Activated T-helper 2 cell treated with anti-CD3 and anti-CD28 coated beads, Interferon-gamma antibody, Interleukin-2, Interleukin-4, amounts not matched to agents 10 μg/mL and 5 μg/mL and 100 μg/mL, durations not matched to agents 14 hours and 24 hours and 36 hours (primary cell): ENCODE results near the gene EFHC2. TPM values are rescaled to one million over a fixed set of nuclear protein-coding genes. Genes with fewer than 3 reads are reported as not detected.

Source experiments
- DNase-seq: peaks from one replicate; pipeline ENCODE4 v3.0.0; 2021; ENCODE audit warnings: low spot score
- H3K27ac Mint-ChIP-seq: one replicate; pipeline ENCODE4 v1.8.0; 2021; ENCODE audit warnings: mixed read lengths
- H3K27me3 Mint-ChIP-seq: one replicate; pipeline ENCODE4 v1.8.0; 2021; ENCODE audit warnings: low read depth, mixed read lengths
- H3K36me3 Mint-ChIP-seq: one replicate; pipeline ENCODE4 v1.8.0; 2021; ENCODE audit warnings: low read depth, mixed read lengths
- H3K4me1 Mint-ChIP-seq: one replicate; pipeline ENCODE4 v1.8.0; 2021; ENCODE audit warnings: low read depth, mixed read lengths
- H3K4me3 Mint-ChIP-seq: one replicate; pipeline ENCODE4 v1.8.0; 2021; ENCODE audit warnings: low read depth, mild to moderate bottlenecking, moderate library complexity, mixed read lengths
- H3K9me3 Mint-ChIP-seq: one replicate; pipeline ENCODE4 v1.8.0; 2021; ENCODE audit warnings: mixed read lengths
- intact Hi-C: fragments of 100-400 bp; cut with micrococcal nuclease; formaldehyde crosslinking; loops from one replicate; pipeline ENCODE4 v1.15.1; 2023
- total RNA-seq: library from RNA; stranded (reverse); gene quantifications from 2 replicates; pipeline ENCODE4 v1.2.3, GENCODE V29; 2022

EFHC2 gene
- total RNA-seq, 1 donor from 2014 or later = not detected

DNA sequence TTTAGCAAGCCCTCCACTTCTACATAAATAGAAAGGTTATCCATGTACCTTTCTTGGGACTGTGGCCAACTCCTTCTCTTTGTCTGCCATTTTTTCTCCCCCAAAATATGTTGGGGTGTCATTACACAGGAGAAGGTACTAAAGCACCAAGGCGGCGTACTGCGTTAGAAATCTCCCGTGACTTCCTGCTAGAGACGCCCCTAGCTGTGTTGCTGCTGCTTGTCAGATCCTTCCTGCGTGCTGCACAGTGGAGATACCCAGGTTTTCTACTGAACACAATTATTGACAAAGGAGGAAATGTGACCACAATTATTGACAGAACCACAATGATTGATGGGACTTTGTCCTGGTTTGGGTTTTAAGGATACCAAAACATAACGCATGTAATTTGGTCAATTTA is 97.7 kb downstream of the EFHC2 start:
- DNase-seq = no peak
- intact Hi-C loops = loop anchor here (10.0 kb wide), 1 partner anchor 411 kb away; no protein-coding TSS in a partner anchor
- Mint-ChIP-seq H3K4me3 (no peak overlapping the region), H3K27ac (no peak overlapping the region), H3K36me3 (no peaks in the 10 kb centered on the region), H3K4me1 (peaks cover 1% of the 10 kb centered on the region), H3K27me3 (peaks cover 3% of the 10 kb centered on the region), H3K9me3 (no peaks in the 10 kb centered on the region)

DNA sequence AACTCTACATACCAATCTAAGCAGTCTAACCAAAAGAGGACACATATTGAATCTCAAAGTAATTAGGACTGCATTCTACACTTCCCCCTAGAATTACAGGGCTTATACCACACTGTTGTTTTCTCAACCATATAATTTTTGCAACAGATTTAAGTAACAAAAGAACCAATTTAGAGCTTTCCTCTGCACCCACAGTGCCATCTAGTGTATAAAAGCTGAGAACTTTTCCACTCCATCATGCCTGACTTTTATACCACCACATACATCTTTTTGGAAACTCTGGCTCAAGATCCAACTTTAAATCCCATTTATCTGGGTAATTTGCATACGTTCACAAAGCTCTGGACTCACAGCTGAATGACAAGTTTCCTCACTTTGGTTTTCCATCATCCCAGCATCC is 99.5 kb downstream of the EFHC2 start:
- intact Hi-C loops = loop anchor here (5.0 to 10.0 kb wide), 2 partner anchors 287 to 409 kb away; no protein-coding TSS in a partner anchor
- no peak for DNase-seq

DNA sequence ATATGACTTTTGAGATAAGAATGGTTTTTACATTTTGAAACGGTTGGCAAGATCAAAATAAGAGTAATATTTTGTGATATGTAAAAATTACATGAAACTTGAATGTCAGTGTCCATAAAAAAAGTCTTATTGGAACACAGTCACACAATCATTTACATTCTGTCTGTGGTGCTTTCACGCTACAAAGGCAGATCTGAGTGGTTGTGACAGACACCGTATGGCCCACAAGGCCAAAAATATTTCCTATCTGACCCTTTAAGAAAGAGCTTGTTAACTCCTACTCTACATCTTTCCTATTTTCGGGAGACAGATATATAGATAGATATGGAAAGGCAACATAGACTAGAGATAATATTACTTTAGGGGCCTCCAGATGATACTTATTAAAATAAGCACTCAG is 101.9 kb downstream of the EFHC2 start:
- H3K4me3 Mint-ChIP-seq = no peak overlapping the region
- no peaks in the 10 kb centered on the region for H3K9me3 Mint-ChIP-seq
- intact Hi-C loops = loop anchor here (5.0 to 10.0 kb wide), 2 partner anchors 284 to 407 kb away; no protein-coding TSS in a partner anchor
- DNase-seq = no peak
- peaks cover 14% of the 10 kb centered on the region for H3K27me3 Mint-ChIP-seq
- peaks cover 1% of the 10 kb centered on the region for H3K4me1 Mint-ChIP-seq
- H3K27ac Mint-ChIP-seq = no peak overlapping the region
- H3K36me3 Mint-ChIP-seq = no peaks in the 10 kb centered on the region

More for the DNA sequence above, 99.5 kb downstream of the EFHC2 start:
- Mint-ChIP-seq H3K4me3 (no peak overlapping the region), H3K27me3 (peaks cover 3% of the 10 kb centered on the region), H3K4me1 (peaks cover 1% of the 10 kb centered on the region), H3K9me3 (no peaks in the 10 kb centered on the region), H3K36me3 (no peaks in the 10 kb centered on the region), H3K27ac (no peak overlapping the region)

DNA sequence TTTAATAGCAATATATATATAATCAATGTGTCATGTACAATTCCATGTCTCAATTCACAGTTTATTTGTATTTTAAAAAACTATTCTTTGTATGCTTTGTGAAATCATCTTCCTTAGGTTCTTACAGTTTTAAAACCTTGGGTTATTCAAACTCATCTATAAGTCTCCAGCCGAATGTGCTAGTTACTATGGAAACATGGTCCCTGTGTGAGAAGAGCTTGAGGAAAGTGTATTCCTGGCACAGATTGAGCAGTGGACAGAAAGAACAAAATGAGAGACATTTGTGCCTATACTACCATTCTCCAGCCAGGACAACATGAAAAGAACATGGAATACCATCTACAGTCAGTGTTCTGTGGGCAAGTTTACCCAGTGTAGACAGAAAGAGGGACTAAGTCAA is 103.4 kb downstream of the EFHC2 start:
- Mint-ChIP-seq H3K4me1 (no peaks in the 10 kb centered on the region), H3K9me3 (no peaks in the 10 kb centered on the region), H3K27ac (no peak overlapping the region), H3K27me3 (peaks cover 14% of the 10 kb centered on the region), H3K4me3 (no peak overlapping the region), H3K36me3 (no peaks in the 10 kb centered on the region)
- intact Hi-C loops = loop anchor here (5.0 to 10.0 kb wide), 2 partner anchors 283 to 405 kb away; no protein-coding TSS in a partner anchor
- DNase-seq = no peak

DNA sequence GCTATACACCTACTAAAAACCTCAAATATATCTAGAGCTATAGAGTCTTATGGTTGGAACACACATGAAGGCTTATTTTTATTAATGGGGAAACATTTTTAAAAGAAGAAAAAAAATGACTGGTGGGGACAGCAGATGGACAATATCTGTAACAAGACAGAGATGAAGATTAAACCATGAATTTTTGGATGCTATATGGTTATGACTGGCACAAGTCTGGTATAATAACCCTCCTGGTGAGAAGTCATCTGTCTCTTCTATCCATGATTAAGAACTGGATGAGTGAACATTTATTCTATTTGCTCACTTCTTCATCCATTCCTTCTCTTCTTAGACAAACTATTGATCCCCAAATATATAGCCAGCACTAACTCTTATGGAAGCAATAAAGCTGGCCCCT is 104.4 kb downstream of the EFHC2 start:
- Mint-ChIP-seq H3K36me3 (no peaks in the 10 kb centered on the region), H3K27ac (no peak overlapping the region), H3K4me1 (no peaks in the 10 kb centered on the region), H3K4me3 (no peak overlapping the region), H3K9me3 (no peaks in the 10 kb centered on the region), H3K27me3 (peaks cover 14% of the 10 kb centered on the region)
- DNase-seq = no peak
- intact Hi-C loops = no loop called here

DNA sequence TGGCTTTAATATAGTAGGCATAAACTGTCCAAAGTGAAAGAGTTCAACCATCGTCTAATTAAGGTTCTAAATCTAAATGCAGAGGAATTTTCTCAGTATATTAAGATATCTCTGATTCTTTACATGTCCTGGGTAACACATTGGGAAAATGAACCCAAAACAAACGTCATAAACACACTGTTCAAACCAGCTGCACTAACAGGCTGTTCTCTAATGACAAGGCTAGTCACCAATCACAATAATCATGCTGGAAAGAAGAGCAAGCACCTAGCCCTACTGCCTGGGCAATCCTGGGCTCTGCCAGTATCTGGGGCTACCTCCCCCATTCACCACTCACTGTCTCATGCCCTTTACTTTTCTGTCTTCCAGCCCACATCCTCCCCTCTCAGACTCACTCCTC is 107.9 kb downstream of the EFHC2 start:
- Mint-ChIP-seq H3K36me3 (no peaks in the 10 kb centered on the region), H3K4me3 (no peak overlapping the region), H3K27ac (no peak overlapping the region), H3K27me3 (peaks cover 11% of the 10 kb centered on the region), H3K9me3 (no peaks in the 10 kb centered on the region), H3K4me1 (no peaks in the 10 kb centered on the region)
- intact Hi-C loops = no loop called here
- DNase-seq = no peak

DNA sequence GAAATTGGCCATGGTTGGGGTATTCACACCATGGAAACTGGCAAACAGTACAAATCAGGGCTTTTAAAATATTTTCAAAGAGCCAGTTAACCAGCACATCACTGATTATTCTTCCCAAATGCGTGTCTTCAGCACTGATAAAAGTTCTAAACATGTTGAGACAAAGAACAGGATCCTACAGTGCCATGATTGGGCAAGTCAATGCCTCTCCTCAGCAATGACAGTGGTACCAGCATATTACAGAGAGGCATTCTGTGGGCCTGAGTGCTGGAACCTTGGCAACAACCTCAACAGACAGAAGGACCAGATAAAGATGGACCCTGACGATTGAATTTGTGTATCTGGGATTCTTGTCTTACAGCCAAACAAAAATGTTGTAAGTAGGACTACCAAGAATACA is 108.9 kb downstream of the EFHC2 start:
- DNase-seq = no peak
- H3K27ac Mint-ChIP-seq = no peak overlapping the region
- no peaks in the 10 kb centered on the region for H3K36me3 Mint-ChIP-seq
- no peak overlapping the region for H3K4me3 Mint-ChIP-seq
- H3K4me1 Mint-ChIP-seq = no peaks in the 10 kb centered on the region
- H3K27me3 Mint-ChIP-seq = peaks cover 11% of the 10 kb centered on the region
- intact Hi-C loops = no loop called here
- H3K9me3 Mint-ChIP-seq = no peaks in the 10 kb centered on the region

DNA sequence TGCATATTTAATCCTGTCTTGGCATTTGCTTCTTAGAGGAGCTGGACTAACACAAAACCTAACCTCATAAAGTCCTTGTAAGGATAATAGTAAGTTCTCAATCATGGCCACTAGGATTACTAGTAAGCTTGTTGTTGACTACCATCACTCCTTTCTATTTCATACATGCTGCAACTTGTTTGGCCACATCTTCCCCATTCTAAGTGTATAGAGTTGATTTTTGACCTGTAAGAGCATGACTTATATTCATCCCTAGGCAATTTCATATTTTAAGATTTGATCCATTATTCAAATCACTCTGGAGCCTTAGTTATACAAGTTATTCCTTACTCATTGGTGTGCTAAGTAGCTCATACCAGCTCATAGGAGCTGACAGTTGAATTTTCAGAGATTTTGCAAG is 109.4 kb downstream of the EFHC2 start:
- no peaks in the 10 kb centered on the region for H3K36me3 Mint-ChIP-seq
- intact Hi-C loops = no loop called here
- H3K27ac Mint-ChIP-seq = no peak overlapping the region
- no peak overlapping the region for H3K4me3 Mint-ChIP-seq
- H3K9me3 Mint-ChIP-seq = no peaks in the 10 kb centered on the region
- H3K4me1 Mint-ChIP-seq = no peaks in the 10 kb centered on the region
- DNase-seq = no peak
- H3K27me3 Mint-ChIP-seq = peaks cover 11% of the 10 kb centered on the region

DNA sequence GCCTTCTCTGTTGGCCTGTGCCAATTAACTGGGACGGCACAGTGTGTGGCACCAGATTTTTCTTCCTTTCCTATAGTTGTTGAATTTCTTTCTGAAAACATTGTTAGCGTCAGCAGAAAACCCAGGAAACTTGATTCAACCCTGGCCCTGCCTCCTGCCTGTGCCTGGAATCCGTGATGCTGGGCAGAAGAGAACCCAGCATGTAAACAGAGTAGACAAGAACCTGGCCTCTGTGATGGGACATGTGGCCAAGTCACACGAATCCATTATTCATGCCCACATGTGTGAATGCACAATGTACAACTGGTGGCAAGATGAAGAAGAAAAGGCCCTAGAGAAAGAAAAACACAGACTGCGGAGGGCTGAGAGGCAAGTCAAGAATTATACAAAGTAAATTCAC is 111.4 kb downstream of the EFHC2 start:
- H3K9me3 Mint-ChIP-seq = no peaks in the 10 kb centered on the region
- intact Hi-C loops = no loop called here
- H3K4me1 Mint-ChIP-seq = no peaks in the 10 kb centered on the region
- no peak for DNase-seq
- H3K4me3 Mint-ChIP-seq = no peak overlapping the region
- no peaks in the 10 kb centered on the region for H3K27me3 Mint-ChIP-seq
- H3K27ac Mint-ChIP-seq = no peak overlapping the region
- no peaks in the 10 kb centered on the region for H3K36me3 Mint-ChIP-seq

DNA sequence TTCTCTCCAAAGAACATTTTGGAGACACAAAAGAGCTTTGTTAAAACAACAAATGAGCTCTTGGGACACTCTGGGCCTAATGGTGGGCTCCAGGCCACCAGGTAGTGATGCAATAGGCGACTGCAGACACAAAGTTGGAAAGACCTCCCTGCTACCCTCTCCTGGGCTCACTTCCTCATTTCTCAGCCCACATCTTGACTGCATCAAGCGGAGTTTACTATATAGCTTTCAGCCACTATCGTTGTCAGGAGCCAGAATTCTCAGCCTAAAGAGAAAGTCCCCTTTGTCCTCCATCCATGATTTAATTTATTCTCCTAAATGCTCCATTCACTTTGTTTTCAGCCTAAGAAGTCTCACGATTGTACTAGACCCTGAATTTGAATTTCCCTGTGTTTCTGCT is 114.9 kb downstream of the EFHC2 start:
- H3K27ac Mint-ChIP-seq = no peak overlapping the region
- H3K36me3 Mint-ChIP-seq = no peaks in the 10 kb centered on the region
- no peak for DNase-seq
- H3K4me3 Mint-ChIP-seq = no peak overlapping the region
- H3K9me3 Mint-ChIP-seq = no peaks in the 10 kb centered on the region
- H3K4me1 Mint-ChIP-seq = no peaks in the 10 kb centered on the region
- intact Hi-C loops = no loop called here
- no peaks in the 10 kb centered on the region for H3K27me3 Mint-ChIP-seq

DNA sequence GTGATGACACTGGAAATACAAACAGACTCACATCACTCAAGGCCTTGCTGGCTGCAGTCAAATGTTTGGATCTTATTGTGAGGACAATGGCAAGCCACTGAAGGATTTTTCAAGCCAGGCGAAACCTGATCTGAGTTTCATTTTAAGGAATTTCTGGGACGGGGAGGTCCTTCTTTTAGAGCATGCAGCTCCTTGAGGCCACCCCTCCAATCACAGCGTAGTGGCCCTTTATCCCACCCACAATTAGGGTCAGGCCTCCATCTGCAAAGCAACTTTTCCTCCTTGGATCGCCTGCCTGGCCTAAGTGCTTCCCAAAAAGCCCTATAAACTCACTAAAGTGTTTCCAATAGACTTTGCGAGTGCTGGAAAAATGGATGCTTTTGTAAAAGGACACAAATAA is 115.5 kb downstream of the EFHC2 start:
- Mint-ChIP-seq H3K27ac (no peak overlapping the region), H3K27me3 (no peaks in the 10 kb centered on the region), H3K4me1 (no peaks in the 10 kb centered on the region), H3K9me3 (no peaks in the 10 kb centered on the region), H3K4me3 (no peak overlapping the region), H3K36me3 (no peaks in the 10 kb centered on the region)
- intact Hi-C loops = no loop called here
- DNase-seq = no peak

DNA sequence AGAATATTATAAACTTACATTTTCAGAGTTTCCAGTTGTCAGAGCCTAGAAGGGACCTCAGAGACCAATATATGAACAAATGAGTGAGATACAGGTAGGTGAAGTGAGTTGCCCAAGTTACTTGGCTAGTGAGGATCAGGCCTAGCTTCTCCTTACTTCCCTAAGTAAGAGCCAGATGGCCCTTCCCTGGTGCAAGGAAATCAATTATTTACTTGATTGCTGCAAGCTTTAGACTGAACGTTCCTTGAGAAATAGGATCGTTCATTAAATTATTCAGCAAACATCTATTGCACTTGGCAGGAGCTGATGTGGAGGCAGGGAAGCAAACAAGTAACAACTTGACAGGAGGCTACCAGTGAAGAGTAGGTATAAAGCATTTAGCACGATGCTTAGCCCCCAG is 117.8 kb downstream of the EFHC2 start:
- no peaks in the 10 kb centered on the region for H3K9me3 Mint-ChIP-seq
- no peaks in the 10 kb centered on the region for H3K36me3 Mint-ChIP-seq
- no peaks in the 10 kb centered on the region for H3K27me3 Mint-ChIP-seq
- intact Hi-C loops = no loop called here
- DNase-seq = no peak
- no peak overlapping the region for H3K4me3 Mint-ChIP-seq
- H3K4me1 Mint-ChIP-seq = no peaks in the 10 kb centered on the region
- H3K27ac Mint-ChIP-seq = no peak overlapping the region

DNA sequence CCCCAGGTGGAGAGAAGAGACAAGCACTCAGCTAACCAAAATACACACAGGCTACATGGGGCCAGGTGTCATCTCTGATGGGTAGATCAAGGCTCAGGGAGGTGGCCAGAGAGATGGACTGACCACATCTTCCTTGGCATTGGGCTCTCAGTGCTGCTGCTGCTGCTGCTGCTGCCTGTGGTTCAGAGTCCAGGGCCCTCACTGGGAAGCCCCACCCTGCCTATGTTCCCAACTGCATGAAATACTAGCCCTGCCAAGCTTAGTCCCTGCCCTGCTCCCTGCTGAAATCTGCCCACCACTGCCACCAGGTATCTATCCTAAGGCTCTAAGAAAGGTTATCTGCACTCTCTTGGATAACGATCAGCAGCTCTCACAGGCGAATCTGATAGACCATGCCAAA is 118.7 kb downstream of the EFHC2 start:
- H3K4me3 Mint-ChIP-seq = no peak overlapping the region
- intact Hi-C loops = no loop called here
- DNase-seq = no peak
- H3K9me3 Mint-ChIP-seq = no peaks in the 10 kb centered on the region
- no peaks in the 10 kb centered on the region for H3K36me3 Mint-ChIP-seq
- no peaks in the 10 kb centered on the region for H3K4me1 Mint-ChIP-seq
- H3K27me3 Mint-ChIP-seq = no peaks in the 10 kb centered on the region
- H3K27ac Mint-ChIP-seq = no peak overlapping the region

DNA sequence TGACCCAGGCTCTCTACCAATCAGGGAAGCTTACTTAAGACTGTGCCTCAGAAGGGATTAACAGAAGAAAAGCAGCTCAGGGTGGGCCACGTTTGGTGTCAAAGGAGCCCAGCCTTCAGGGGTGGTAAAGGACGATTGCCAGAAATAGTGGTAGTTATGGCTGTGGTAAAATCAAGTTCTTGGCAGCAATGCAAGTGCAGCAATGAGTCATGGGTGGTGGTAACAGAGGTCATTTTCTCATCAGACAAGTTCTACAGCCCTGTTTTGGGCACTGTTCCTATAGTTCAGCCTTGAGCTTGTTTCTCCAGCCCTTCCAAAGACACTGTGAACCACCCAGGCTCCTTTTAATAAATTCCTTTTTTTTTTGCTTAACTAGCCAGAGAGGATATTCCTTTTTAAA is 120.3 kb downstream of the EFHC2 start:
- Mint-ChIP-seq H3K9me3 (no peaks in the 10 kb centered on the region), H3K27ac (no peak overlapping the region), H3K4me3 (no peak overlapping the region), H3K36me3 (no peaks in the 10 kb centered on the region), H3K4me1 (no peaks in the 10 kb centered on the region), H3K27me3 (no peaks in the 10 kb centered on the region)
- DNase-seq = no peak
- intact Hi-C loops = no loop called here
